ENCODE measurements around the gene SCARB1. TPM values are rescaled to one million over a fixed set of nuclear protein-coding genes. Genes with fewer than 3 reads are reported as not detected.

The SCARB1 gene
- total and polyA plus RNA-seq, 2 of the 13 experiments (the other 11 are each of a cell fraction or from before 2014, with no cell fraction given): 63.4 to 160 TPM

- TF ChIP-seq ZNF839 (CRISPR knock-in tag; IDR thresholded peaks at IDR 0.05; ENCODE audit: borderline replicate concordance): 0 out of 2 replicates have a peak, but pooled peaks have one; percentile 35
- TF ChIP-seq, protein P1, sequence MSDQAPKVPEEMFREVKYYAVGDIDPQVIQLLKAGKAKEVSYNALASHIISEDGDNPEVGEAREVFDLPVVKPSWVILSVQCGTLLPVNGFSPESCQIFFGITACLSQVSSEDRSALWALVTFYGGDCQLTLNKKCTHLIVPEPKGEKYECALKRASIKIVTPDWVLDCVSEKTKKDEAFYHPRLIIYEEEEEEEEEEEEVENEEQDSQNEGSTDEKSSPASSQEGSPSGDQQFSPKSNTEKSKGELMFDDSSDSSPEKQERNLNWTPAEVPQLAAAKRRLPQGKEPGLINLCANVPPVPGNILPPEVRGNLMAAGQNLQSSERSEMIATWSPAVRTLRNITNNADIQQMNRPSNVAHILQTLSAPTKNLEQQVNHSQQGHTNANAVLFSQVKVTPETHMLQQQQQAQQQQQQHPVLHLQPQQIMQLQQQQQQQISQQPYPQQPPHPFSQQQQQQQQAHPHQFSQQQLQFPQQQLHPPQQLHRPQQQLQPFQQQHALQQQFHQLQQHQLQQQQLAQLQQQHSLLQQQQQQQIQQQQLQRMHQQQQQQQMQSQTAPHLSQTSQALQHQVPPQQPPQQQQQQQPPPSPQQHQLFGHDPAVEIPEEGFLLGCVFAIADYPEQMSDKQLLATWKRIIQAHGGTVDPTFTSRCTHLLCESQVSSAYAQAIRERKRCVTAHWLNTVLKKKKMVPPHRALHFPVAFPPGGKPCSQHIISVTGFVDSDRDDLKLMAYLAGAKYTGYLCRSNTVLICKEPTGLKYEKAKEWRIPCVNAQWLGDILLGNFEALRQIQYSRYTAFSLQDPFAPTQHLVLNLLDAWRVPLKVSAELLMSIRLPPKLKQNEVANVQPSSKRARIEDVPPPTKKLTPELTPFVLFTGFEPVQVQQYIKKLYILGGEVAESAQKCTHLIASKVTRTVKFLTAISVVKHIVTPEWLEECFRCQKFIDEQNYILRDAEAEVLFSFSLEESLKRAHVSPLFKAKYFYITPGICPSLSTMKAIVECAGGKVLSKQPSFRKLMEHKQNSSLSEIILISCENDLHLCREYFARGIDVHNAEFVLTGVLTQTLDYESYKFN (CRISPR knock-in tag; conservative IDR thresholded peaks at IDR 0.05): peak; percentile 32; the same call in 1 of the 2 replicates
- TF ChIP-seq RERE (CRISPR knock-in tag; IDR thresholded peaks at IDR 0.05; ENCODE audit: low read depth): no peak
- no peak for TF ChIP-seq AKNA (CRISPR knock-in tag; IDR thresholded peaks at IDR 0.05; ENCODE audit: borderline replicate concordance)
- peak; percentile 35; the same call in 1 of the 2 replicates for TF ChIP-seq SPEN (CRISPR knock-in tag; IDR thresholded peaks at IDR 0.05; ENCODE audit: low read depth)
- TF ChIP-seq ZNF430 (CRISPR knock-in tag; IDR thresholded peaks at IDR 0.05): peak; percentile 47; the same call in 1 of the 2 replicates
- 0 out of 2 replicates have a peak, but pooled peaks have one; percentile 40 for TF ChIP-seq SMYD3 (CRISPR knock-in tag; IDR thresholded peaks at IDR 0.05)
- peak; percentile 66; the same call in 1 of the 2 replicates for TF ChIP-seq BCL6 (CRISPR knock-in tag; IDR thresholded peaks at IDR 0.05)
- peak; percentile 38 for TF ChIP-seq HNF4A (CRISPR knock-in tag; IDR thresholded peaks at IDR 0.05)
- peak; percentile 48; the same call in 1 of the 2 replicates for TF ChIP-seq ZNF292 (CRISPR knock-in tag; IDR thresholded peaks at IDR 0.05; ENCODE audit: borderline replicate concordance, low read depth)
- TF ChIP-seq ZNF670 (CRISPR knock-in tag; IDR thresholded peaks at IDR 0.05; ENCODE audit: borderline replicate concordance): no peak
- no peak for TF ChIP-seq CENPX (CRISPR knock-in tag; IDR thresholded peaks at IDR 0.05)
Measured at GRCh38 chr12:124872068-124872719, 8.5 kb upstream of the SCARB1 start (continued).
